A549 (cell line): ENCODE measurements around the gene CD81. TPM values are rescaled to one million over a fixed set of nuclear protein-coding genes. Genes with fewer than 3 reads are reported as not detected.

Source experiments
- ATAC-seq, 2 experiments: fragments of 200-7000 bp in 1 of 2; fragments of >200 bp in 1 of 2; cut with Nextera tagmentation in 1 of 2; cut with Tn5 transposase in 1 of 2; 3 replicates each; pipeline versions ENCODE4 v1.8.0 to v1.9.1; 2018 to 2020; ENCODE audit warnings: mild to moderate bottlenecking in 1 of 2, moderate library complexity in 1 of 2
- CTCF ChIA-PET: fragments of 300-600 bp; sonication (Branson Sonifier 250); formaldehyde crosslinking; extraction: SDS; loops from one replicate; lab custom pipeline; 2021; ENCODE audit warnings: antibody characterized with exemption, inconsistent platforms; lab: Yijun Ruan, JAX
- POLR2A ChIA-PET: fragments of 350-600 bp; formaldehyde crosslinking; extraction: SDS; loops from one replicate; lab custom pipeline; 2021; ENCODE audit warnings: antibody characterized with exemption, inconsistent platforms; lab: Yijun Ruan, JAX
- DNase-seq, 2 experiments: peaks; one replicate each; pipeline versions ENCODE4 v3.0.0 to v3.0.0-alpha.2; 2011 to 2016; ENCODE audit warnings: low read depth in 1 of 2, low spot score in 1 of 2
- FAIRE-seq: peaks from 2 replicates; lab custom pipeline; 2011; peaks lifted over from hg19 to GRCh38; lab: Jason Lieb, UNC
- H3K27ac ChIP-seq, 2 experiments: fragments of >200 bp; sonication (Bioruptor Twin); formaldehyde crosslinking; 3 replicates each; pipeline ENCODE4 v1.5.1; 2016 to 2017
- H3K4me1 ChIP-seq: fragments of >200 bp; sonication (Bioruptor Twin); formaldehyde crosslinking; 3 replicates; pipeline ENCODE4 v1.6.1; 2016
- H3K4me2 ChIP-seq: fragments of >200 bp; sonication (Bioruptor Twin); formaldehyde crosslinking; 3 replicates; pipeline ENCODE4 v1.6.1; 2016
- H3K4me3 ChIP-seq: fragments of >200 bp; sonication (Bioruptor Twin); formaldehyde crosslinking; 3 replicates; pipeline ENCODE4 v1.5.1; 2016
- H3K9me3 ChIP-seq: fragments of >200 bp; sonication (Bioruptor Twin); formaldehyde crosslinking; 3 replicates; pipeline ENCODE4 v1.6.1; 2016
- CBX8 ChIP-seq: fragments of 200-600 bp; sonication (generic); IDR thresholded peaks from 2 replicates; pipeline ENCODE4 v1.6.1; 2016
- ESRRA ChIP-seq: fragments of 150-350 bp; IDR thresholded peaks from 2 replicates; pipeline ENCODE4 v1.6.1; 2014; ENCODE audit warnings: mild to moderate bottlenecking, low read length, borderline replicate concordance
- HDAC2 ChIP-seq: fragments of 200-600 bp; sonication (generic); IDR thresholded peaks from 2 replicates; pipeline ENCODE4 v1.6.1; 2016
- HOXB13 ChIP-seq: fragments of 250-450 bp; sonication (Bioruptor Pico); IDR thresholded peaks from 2 replicates; pipeline ENCODE4 v1.5.0; 2020; ENCODE audit warnings: low read depth, mild to moderate bottlenecking, moderate library complexity
- JUN ChIP-seq, 2 experiments: fragments of >200 bp; sonication (Bioruptor Twin); formaldehyde crosslinking; IDR thresholded peaks; 2 replicates in 1 of 2; 3 replicates in 1 of 2; pipeline ENCODE4 v1.6.1; 2016 to 2017
- JUNB ChIP-seq: fragments of >200 bp; sonication (Bioruptor Twin); formaldehyde crosslinking; IDR thresholded peaks from 2 replicates; pipeline ENCODE4 v1.6.1; 2016
- MYC ChIP-seq: IDR thresholded peaks from 2 replicates; pipeline ENCODE4 v1.6.1; 2012; ENCODE audit warnings: mild to moderate bottlenecking, inconsistent platforms, low read length, improper control_type of control experiment, borderline replicate concordance
- NR3C1 ChIP-seq: fragments of >200 bp; sonication (Bioruptor Twin); formaldehyde crosslinking; IDR thresholded peaks from 3 replicates; pipeline ENCODE4 v1.6.1; 2017
- POLR2A ChIP-seq: IDR thresholded peaks from 2 replicates; pipeline ENCODE4 v1.6.1; 2012; ENCODE audit warnings: mild to moderate bottlenecking, low read length
- RARB ChIP-seq: fragments of 250-450 bp; sonication (Bioruptor Pico); IDR thresholded peaks from 2 replicates; pipeline ENCODE4 v1.8.0; 2021; ENCODE audit warnings: mild to moderate bottlenecking, moderate library complexity
- REST ChIP-seq: fragments of 200-600 bp; sonication (generic); IDR thresholded peaks from 2 replicates; pipeline ENCODE4 v1.6.1; 2016; ENCODE audit warnings: antibody characterized with exemption, mild to moderate bottlenecking, moderate library complexity
- RFX5 ChIP-seq: fragments of 450-650 bp; IDR thresholded peaks from 2 replicates; pipeline ENCODE4 v1.7.1; 2014; ENCODE audit warnings: antibody characterized with exemption, mild to moderate bottlenecking, moderate library complexity
- TP53 ChIP-seq: fragments of 250-450 bp; sonication (Bioruptor Pico); IDR thresholded peaks from 2 replicates; pipeline ENCODE4 v1.5.0; 2021; ENCODE audit warnings: mild to moderate bottlenecking, moderate library complexity
- USF2 ChIP-seq: fragments of 450-650 bp; IDR thresholded peaks from 2 replicates; pipeline ENCODE4 v1.6.1; 2014; ENCODE audit warnings: antibody characterized with exemption
- ZC3H11A ChIP-seq: fragments of 450-650 bp; IDR thresholded peaks from 2 replicates; pipeline ENCODE4 v1.6.1; 2014; ENCODE audit warnings: antibody characterized with exemption, mild to moderate bottlenecking
- ZNF302 ChIP-seq: fragments of 250-450 bp; sonication (Bioruptor Pico); IDR thresholded peaks from 2 replicates; pipeline ENCODE4 v1.9.0; 2021; ENCODE audit warnings: inconsistent platforms, mild to moderate bottlenecking, moderate library complexity
- WGBS: methylation state at CpG from one replicate; pipeline ENCODE4 v1.1.6; 2017; ENCODE audit errors: missing lambda C conversion rate; 5-methylcytosine and 5-hydroxymethylcytosine counted together
- polyA plus RNA-seq, 4 experiments: library from polyadenylated mRNA; depleted of rRNA in 3 of 4; stranded (reverse); fragments of >200 nt; fragmentation: RNase III in 1 of 4; extraction: RNeasy Plus Mini Kit Qiagen cat#74134 plus additional on column Dnase treatment in 1 of 4; gene quantifications; 2 replicates in 3 of 4; 3 replicates in 1 of 4; pipeline ENCODE4 v1.2.3, GENCODE V29; 2011 to 2017
- TF ChIP-seq, protein P1 (sequence below): fragments of >200 bp; sonication (Bioruptor Twin); formaldehyde crosslinking; IDR thresholded peaks from 2 replicates; pipeline ENCODE4 v1.6.1; 2016
- TF ChIP-seq, protein P2 (sequence below): fragments of 150-350 bp; IDR thresholded peaks from 2 replicates; pipeline ENCODE4 v1.6.1; 2014; ENCODE audit warnings: low read depth, mild to moderate bottlenecking, low read length

Gene CD81
- polyA plus RNA-seq, 2 of the 4 experiments (the other 2 are of a cell fraction) = 125 to 247 TPM

DNA sequence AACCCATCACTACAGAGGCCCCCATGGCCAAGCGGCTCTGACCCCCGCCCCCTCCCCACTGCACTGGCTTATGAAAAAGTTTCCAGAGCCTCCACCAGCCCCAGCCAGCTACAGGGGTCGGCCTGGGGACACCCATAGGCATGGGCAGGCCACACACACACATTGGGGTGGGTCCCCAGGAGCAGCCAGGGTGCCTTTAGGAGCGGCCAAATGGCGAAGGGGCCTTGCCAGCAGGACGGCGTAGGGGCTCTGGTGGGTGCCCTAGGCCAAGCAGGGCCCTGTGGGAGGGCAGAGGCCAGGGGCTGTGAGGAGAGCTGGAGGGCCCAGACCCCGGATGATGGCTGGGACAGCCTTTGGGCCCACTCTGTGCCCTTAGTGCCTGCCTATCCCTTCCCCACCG lies 33.5 kb downstream of the CD81 start:
- Histone ChIP-seq H3K4me3 (no peak overlapping the region), H3K4me1 (no peaks in the 10 kb centered on the region), H3K27ac (no peak overlapping the region), H3K4me2 (no peak overlapping the region), H3K9me3 (no peaks in the 10 kb centered on the region)
- FAIRE-seq (no peak), ATAC-seq (no peak), DNase-seq (no peak)
- CTCF ChIA-PET = interaction anchor here (0.5 to 31.0 kb wide), 6 partner anchors 10 to 479 kb away, joined by 3 to 903 read pairs (median 7); partner anchors contain the start of genes C11orf21 and TSPAN32
- POLR2A ChIA-PET = no interaction called here
- WGBS = 49% methylated on average over 4 of the region's 9 CpGs
- TF ChIP-seq NR3C1 = no peak
- TF ChIP-seq CBX8 = no peak
- no peak for TF ChIP-seq ZNF302 (CRISPR knock-in tag)
- no peak for TF ChIP-seq ZC3H11A
- TF ChIP-seq JUN (IDR thresholded peaks at IDR 0.05) = no peak
- TF ChIP-seq USF2 = no peak
- TF ChIP-seq REST = no peak
- no peak for TF ChIP-seq ESRRA
- no peak for TF ChIP-seq JUNB
- TF ChIP-seq, protein P1, sequence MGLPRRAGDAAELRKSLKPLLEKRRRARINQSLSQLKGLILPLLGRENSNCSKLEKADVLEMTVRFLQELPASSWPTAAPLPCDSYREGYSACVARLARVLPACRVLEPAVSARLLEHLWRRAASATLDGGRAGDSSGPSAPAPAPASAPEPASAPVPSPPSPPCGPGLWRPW = no peak
- TF ChIP-seq, protein P2, sequence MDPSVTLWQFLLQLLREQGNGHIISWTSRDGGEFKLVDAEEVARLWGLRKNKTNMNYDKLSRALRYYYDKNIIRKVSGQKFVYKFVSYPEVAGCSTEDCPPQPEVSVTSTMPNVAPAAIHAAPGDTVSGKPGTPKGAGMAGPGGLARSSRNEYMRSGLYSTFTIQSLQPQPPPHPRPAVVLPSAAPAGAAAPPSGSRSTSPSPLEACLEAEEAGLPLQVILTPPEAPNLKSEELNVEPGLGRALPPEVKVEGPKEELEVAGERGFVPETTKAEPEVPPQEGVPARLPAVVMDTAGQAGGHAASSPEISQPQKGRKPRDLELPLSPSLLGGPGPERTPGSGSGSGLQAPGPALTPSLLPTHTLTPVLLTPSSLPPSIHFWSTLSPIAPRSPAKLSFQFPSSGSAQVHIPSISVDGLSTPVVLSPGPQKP = no peak
- TF ChIP-seq RFX5 = no peak
- no peak for TF ChIP-seq TP53
- no peak for TF ChIP-seq HOXB13 (CRISPR knock-in tag)
- no peak for TF ChIP-seq RARB
- no peak for TF ChIP-seq MYC

DNA sequence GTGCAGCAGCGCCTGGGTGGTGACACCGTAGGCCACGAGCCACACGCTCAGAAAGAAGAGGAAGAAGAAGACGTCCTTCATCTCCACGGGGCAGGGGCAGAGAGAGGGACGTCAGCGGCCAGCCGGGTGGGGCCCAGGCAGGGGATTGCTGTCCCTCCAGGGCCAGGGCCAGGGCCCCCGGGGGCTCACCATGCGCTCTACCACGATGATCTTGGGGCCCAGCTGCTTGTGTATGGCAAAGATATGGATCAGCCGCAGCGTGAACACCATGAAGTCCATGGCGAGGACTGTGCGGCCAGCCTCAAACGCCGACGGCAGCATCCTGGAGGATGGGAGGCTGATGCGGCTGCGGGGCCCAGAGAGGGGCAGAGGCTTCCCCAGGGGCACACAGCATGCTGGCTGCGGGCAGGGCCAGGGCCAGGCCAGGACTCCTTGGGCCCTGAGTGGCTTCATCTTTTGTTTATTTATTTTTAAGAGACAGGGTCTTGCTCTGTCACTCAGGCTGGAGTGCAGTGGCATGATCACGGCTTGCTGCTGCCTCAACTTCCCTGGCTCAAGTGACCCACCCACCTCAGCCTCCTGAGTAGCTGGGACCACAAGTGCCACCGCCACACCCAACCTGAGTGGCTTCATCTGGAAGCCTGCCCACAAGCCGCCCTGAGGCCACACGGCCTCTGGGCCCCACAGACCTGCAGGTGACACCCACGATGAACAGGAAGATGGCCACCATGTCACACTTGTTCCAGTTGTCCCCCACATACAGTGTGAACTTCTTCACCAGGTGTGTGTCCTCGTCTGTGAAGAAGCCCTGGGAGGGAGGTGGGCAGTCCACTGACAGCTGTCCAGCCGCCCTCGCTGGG lies 34.6 kb downstream of the CD81 start:
- Histone ChIP-seq H3K27ac (no peak overlapping the region), H3K4me3 (no peak overlapping the region), H3K4me1 (no peaks in the 10 kb centered on the region), H3K4me2 (no peak overlapping the region), H3K9me3 (no peaks in the 10 kb centered on the region)
- CTCF ChIA-PET = interaction anchor here (0.6 to 31.0 kb wide), 5 partner anchors 9 to 214 kb away, joined by 3 to 903 read pairs (median 10); partner anchors contain the start of genes C11orf21, TSPAN32 and TSSC4
- WGBS = 74% methylated on average over 23 of the region's 30 CpGs
- POLR2A ChIA-PET = no interaction called here
- FAIRE-seq = no peak
- DNase-seq = no peak
- no peak for TF ChIP-seq HDAC2
- TF ChIP-seq JUNB = no peak
- TF ChIP-seq POLR2A = no peak
- no peak for ATAC-seq
